Activated CD8-positive, alpha-beta memory T cell treated with anti-CD3 and anti-CD28 coated beads for 36 hours (primary cell): Measurements from ENCODE around the gene TSSC4. TPM values are rescaled to one million over a fixed set of nuclear protein-coding genes. Genes with fewer than 3 reads are reported as not detected.

ENCODE experiments used
- CTCF ChIA-PET: fragments of 350-600 bp; sonication (Branson Sonifier 250); formaldehyde crosslinking; loops from one replicate; lab custom pipeline; 2021; ENCODE audit warnings: antibody characterized with exemption; lab: Charles Lee
- POLR2A ChIA-PET: fragments of 350-600 bp; sonication (Branson Sonifier 250); formaldehyde crosslinking; loops from one replicate; lab custom pipeline; 2021; ENCODE audit warnings: antibody characterized with exemption; lab: Charles Lee
- total RNA-seq, 2 experiments: library from RNA; stranded (reverse); gene quantifications; one replicate each; pipeline ENCODE4 v1.2.3, GENCODE V29; 2021

TSSC4 gene
- total RNA-seq, 2 experiments from 2014 or later, result 61.5 to 68.0 TPM

DNA sequence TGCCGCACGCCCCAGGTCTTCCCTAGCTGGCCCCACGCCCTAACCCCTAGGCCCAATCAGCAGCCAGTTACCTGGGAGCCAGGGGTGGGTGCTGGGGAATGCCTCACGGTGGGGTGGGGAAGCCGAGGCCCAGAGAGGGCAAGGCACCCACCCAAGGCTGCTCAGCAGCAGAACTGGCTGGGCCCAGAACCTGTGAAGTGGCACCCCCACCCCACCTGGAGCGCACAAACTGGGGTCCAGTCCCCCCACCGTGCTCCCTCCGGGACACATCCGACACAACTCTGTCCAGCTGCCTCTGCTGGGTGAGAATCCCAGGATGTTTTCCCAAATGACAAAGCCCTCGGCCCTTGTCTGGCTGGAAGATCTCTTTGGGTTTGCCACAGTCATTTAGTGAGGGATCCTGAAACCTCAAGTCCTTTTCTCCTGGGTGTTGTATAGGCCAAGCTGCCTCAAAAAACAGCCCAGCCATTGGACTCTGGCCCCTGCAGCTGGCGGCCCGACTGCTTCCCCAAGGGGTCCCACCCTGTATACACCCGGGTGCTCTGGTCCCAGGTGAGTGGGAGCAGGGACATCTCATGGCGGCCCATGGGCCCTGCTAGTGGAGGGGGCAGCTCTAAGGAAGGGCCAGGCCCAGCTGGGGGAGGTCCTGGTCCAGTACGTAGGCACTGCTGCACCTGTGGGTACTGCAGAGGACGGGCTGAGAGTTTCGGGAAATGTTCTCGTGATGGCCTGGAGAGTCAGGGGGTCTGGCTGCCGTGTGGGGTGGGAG lies 20.9 kb downstream of the TSSC4 start:
- ChIA-PET CTCF (interaction anchor here (0.6 to 10.1 kb wide), 30 partner anchors 11 to 471 kb away, joined by 3 to 170 read pairs (median 4); partner anchors contain the start of genes C11orf21, CD81, KCNQ1 and TRPM5), POLR2A (interaction anchor here (0.5 to 1.9 kb wide), 2 partner anchors 116 to 152 kb away, joined by 3 to 9 read pairs; no protein-coding TSS in a partner anchor)

DNA sequence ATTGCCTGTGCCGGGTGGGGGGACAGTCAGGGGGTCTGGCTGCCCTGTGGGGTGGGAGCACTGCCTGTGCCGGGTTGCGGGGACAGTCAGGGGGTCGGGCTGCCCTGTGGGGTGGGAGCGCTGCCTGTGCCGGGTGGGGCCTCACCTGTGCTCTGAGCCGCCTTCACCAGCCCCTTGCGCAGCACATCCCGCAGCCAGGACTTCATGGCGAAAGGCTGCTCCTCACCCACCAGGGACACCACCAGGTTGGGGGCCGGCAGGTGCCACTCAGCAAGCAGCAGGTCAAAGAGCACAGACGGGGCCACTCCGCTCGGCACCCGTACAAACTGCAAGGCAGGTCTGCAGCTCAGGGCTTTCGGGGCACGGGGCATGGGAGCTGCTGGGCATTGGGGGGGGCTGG lies 21.4 kb downstream of the TSSC4 start:
- POLR2A ChIA-PET, result interaction anchor here (1.9 kb wide), 1 partner anchor 117 kb away, joined by 9 read pairs; no protein-coding TSS in a partner anchor
- CTCF ChIA-PET, result interaction anchor here (0.6 to 10.1 kb wide), 6 partner anchors 15 to 236 kb away, joined by 3 to 170 read pairs (median 28); partner anchors contain the start of genes C11orf21 and TSPAN32

DNA sequence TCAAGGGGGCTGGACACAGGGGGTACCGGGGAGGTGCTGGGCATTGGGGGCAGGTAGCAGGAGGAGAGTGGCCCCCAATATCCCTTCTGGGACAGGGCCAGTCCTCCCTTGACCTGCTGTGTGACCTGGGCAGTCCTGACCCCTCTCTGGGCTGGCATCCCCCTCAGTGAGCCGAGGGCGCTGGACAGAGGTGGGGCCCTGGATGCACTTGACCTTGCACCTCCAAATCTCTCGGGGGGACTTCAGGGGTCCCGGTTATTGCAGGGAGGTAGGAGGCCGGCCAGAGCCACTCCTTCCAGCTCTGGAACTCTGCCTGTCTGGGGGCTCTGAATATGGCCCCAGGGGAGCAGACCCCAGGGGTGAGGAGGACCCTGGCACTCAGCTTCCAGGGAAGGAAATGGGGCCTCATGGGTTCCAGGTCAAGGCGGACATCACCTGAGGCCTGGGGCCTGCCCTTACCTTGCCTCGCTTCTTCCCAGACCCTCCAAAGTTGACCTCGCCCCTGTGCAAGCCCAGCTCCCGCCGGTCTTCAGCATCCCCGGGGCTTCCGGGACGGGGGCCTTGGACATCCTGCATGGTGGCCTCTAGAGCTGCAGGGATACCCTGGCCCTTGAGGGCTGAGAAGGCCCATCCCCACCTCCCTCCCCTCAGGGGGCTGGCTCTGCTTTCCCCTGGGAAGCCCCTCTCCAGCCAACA lies 22.1 kb downstream of the TSSC4 start:
- POLR2A ChIA-PET, result no interaction called here
- CTCF ChIA-PET, result interaction anchor here (0.6 to 10.1 kb wide), 4 partner anchors 107 to 228 kb away, joined by 3 to 170 read pairs (median 80); partner anchors contain the start of genes C11orf21 and TSPAN32

DNA sequence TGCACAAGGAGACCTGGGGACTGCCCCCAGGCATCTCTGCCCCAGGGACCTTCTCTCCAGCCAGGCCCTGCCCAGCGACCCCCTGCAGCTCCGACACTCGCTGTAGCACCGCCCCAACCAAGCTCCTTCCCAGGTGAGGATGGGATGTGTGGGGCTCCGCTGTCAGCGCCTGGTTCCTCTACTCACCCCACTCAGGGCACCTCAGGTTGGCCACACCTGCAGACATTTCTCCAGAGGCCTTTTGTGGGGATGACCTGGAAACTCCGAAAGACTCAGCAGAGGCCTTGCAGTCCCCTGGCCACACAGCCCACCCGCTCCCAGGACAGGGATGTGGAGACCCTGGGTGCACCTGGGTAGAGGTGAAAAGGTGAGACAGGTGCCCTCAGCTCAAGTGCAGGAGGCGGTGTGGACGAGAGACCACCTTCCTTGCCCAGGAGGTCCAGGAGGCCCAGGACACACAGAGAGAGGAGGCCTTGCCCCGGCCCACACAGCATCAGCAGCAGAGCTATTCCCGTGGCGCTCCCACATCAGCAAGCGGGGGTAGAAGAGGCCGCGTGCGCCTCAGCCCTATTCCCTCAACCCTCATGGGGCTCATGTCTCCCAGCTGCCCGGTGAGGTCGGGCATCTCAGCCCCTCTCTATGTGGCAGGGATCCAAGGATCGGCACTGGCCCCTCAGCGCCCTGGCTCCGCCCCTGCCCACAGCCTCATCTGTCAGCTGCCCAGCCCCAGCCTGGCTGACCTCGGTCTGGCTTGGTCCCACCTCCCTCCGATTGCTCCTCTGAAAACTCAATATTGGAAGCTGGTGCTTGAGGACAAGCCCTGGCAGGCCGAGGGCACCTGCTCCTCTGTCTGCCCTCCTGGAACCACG lies 22.8 kb downstream of the TSSC4 start:
- POLR2A ChIA-PET, result no interaction called here
- CTCF ChIA-PET, result interaction anchor here (4.3 to 10.1 kb wide), 3 partner anchors 110 to 229 kb away, joined by 33 to 170 read pairs (median 127); partner anchors contain the start of genes C11orf21 and TSPAN32

DNA sequence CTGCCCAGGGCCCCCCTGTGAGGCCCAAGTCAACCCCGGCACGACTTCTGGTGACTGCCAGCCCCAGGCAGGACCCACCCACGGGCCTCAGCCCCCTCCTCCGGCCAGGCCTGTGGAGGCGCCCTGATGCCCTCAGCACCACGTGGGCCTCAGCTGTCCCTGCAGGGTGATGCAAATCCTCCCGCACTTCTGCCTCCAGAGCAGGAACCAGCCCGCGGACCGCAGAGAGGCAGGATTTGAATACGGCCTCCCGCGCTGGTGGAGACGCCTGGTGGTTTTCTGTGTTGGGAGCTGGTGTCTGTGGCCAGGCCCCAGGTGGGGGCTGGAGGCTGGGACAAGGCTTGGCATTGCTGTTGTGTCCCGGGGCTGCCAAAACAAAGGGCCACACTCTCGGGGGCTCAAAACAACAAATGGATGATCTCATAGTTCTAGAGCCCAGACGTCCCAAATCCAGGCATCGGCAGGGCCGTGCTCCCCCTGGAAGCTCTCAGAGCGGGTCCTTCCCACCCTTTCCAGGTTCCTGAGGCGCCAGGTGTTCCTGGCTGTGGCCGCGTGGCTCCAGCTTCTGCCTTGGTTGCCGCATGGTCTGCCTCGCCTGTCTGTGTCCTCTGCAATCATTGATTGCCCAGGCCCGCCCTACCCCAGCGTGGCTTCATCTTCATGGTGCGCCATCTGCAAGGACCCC lies 24.4 kb downstream of the TSSC4 start:
- POLR2A ChIA-PET, result no interaction called here
- CTCF ChIA-PET, result interaction anchor here (0.9 to 10.1 kb wide), 4 partner anchors 24 to 125 kb away, joined by 3 to 127 read pairs (median 4); no protein-coding TSS in a partner anchor

DNA sequence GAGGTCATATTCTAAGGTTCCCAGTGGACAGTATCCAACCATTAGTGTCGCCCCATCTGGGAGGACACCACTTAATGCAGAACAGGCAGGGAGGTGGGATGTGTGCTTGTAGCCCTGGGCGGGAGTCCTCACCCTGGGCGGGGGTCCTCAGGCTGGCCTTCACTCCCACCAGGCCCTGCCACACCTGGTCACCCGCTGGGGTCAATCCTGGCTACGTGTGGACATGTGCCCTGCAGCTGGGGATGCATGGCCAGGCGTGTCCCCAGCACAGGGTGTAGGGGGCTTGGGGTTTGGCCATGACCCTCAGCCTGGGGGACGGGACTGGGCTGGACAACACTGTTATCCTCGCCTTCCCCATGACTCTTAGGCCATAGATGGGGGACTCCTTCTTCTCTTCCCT lies 25.0 kb downstream of the TSSC4 start:
- ChIA-PET CTCF (interaction anchor here (1.2 to 10.1 kb wide), 4 partner anchors 24 to 466 kb away, joined by 3 to 127 read pairs (median 3); no protein-coding TSS in a partner anchor), POLR2A (no interaction called here)

DNA sequence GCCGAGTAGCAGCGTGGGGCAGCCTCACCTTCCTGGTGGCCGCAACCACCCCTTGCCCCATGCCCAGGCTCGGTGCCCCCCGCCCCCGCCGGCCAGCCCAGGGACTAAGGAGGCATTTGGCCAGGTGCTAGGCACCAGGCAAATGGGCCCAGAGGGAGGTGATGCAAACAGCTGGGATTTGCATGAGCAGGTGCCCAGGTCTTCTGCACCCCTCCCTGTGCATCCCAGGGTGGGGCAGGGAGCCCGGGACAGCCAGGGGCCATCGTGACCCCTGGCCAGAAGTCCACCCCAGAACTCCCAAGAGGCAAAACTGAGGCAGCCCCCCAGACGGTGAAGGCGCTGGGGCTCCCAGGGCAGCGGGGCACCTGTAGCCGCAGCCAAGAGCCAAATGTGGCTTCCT lies 25.7 kb downstream of the TSSC4 start:
- POLR2A ChIA-PET, result no interaction called here
- CTCF ChIA-PET, result interaction anchor here (1.2 to 10.1 kb wide), 5 partner anchors 25 to 466 kb away, joined by 3 to 127 read pairs (median 3); no protein-coding TSS in a partner anchor

DNA sequence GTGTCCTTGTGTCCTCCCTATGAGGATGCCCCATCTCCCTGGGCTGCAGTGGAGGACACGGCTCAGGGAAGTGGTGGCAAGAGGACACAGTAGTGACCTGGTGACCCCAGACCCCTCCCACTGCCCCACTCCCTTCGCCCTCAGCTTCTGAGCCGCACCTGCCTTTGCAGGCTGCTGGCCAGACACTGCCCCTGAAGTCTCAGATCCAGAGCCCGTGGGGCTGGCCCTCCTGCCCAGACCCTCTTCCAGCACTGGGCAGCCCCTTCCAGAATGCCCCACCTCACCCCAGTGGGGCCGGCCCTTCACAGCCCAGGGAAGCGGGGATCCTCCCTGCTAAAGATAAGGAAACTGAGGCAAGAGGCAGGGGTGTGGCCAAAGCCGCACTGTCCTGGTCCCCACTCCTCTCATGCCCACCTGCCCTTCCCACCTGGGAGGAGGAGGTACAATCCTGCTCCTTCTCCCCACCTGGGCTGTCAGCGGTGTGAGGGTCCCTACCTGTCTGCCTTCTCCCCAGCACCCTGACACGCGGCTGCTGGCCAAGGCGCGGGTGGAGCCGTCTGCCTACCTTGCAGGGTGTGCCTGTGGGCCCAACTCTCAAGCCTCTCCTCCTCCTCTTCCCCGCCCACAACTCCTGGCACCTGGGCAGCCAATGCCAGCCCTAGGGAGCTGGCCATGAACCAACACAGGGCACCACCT lies 26.4 kb downstream of the TSSC4 start:
- ChIA-PET POLR2A (no interaction called here), CTCF (interaction anchor here (0.7 to 10.1 kb wide), 7 partner anchors 78 to 465 kb away, joined by 3 to 127 read pairs (median 3); no protein-coding TSS in a partner anchor)

DNA sequence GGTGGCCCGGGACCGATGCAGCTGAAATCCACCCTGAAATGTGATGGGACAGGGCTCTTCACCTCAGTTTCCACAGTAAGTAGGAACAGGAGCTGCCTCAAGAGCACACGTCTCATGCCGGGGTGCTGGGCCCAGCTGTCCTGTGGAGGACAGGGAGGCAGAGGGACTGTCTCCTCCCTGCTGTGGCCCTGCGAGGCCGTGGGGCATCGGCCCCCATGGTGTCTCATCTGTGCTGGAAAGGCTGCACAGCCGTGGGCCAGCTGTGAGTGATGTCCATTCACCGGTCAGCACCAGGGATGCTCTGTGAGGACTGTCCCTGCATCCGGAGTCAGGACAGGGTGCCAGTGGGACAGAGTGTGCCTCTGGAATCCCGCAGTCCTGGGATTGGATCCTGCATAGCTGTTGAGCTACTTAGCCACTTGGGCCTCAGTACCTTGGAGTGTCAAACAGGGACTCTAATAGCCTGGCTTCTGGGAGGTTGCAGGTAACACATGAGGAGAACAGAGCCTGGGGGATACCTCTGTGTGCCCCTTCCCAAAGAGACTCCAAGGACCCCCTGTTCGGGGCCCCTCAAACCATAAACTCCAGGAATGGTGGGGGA lies 27.3 kb downstream of the TSSC4 start:
- ChIA-PET POLR2A (no interaction called here), CTCF (interaction anchor here (0.6 to 10.1 kb wide), 7 partner anchors 32 to 464 kb away, joined by 3 to 127 read pairs (median 3); no protein-coding TSS in a partner anchor)

DNA sequence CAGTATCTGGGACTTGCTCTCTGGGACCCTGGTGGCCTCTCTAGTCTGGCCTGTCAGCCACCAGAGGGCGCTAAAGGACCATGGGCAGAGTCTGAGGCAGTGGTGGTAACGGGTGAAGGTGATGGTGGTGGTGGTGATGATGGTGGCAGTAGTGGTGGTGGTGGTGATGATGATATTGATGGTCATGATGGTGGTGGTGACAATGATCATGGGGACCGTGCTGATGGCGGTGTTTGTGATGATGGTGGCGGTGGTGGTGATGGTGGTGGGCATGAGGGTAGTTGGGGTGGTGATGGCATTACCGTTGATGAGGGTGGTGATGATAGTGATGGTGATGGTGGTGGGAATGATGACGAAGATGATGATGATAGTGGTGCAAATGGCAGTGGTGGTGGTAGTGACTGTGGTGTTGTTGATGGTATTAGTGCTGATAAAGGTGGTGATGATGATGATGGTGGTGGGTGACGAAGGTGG lies 27.8 kb downstream of the TSSC4 start:
- POLR2A ChIA-PET, result no interaction called here
- CTCF ChIA-PET, result interaction anchor here (1.2 to 10.1 kb wide), 2 partner anchors 105 to 124 kb away, joined by 3 to 127 read pairs; no protein-coding TSS in a partner anchor

DNA sequence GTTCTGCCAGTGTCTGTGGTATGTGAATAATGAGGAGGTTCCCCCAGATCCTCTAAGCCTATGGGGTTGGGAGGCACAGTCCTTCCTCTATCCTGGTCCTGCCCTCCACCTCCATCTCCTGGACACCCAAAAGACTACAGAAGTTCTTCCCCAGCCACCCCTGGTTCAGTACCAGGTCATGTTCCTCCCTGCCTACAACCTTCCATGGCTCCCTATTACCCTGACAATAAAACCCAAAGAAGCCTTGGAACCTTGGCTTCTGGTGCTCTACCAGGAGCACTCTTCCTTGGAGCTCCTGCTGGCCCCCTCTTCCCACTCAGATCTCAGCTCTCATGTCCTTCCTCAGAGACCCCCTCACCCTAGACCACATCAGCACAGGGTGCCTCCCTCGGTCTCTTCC lies 30.8 kb downstream of the TSSC4 start:
- CTCF ChIA-PET, result interaction anchor here (1.3 to 1.7 kb wide), 2 partner anchors 11 to 101 kb away, joined by 4 to 6 read pairs; no protein-coding TSS in a partner anchor

DNA sequence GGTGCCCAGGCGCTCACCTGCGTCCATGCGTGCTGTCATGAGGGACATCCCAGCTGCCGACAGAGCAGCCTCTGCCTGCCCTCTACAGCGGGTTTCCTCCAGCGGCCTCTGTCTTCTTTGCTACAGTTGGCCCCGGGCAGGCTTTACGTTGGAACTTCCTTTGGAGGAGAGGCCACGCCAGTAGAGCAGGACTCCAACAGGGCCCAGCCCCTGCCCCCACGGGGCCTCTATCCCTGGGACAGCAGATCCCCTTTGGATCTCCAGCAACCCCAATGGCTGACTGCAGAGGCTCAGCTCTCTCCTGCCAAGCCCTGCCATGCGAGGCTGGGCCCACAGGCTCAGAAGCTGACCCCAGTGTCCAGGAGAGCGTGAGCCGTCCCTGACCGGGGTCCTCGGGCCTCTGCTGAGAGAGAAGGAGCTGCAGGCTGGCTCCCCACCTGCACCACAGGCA lies 31.6 kb downstream of the TSSC4 start:
- ChIA-PET CTCF (interaction anchor here (1.3 to 1.7 kb wide), 2 partner anchors 11 to 100 kb away, joined by 4 to 6 read pairs; no protein-coding TSS in a partner anchor), POLR2A (interaction anchor here (0.5 kb wide), 1 partner anchor 469 kb away, joined by 3 read pairs; no protein-coding TSS in a partner anchor)

More for the DNA sequence above, 30.8 kb downstream of the TSSC4 start:
- POLR2A ChIA-PET, result no interaction called here

DNA sequence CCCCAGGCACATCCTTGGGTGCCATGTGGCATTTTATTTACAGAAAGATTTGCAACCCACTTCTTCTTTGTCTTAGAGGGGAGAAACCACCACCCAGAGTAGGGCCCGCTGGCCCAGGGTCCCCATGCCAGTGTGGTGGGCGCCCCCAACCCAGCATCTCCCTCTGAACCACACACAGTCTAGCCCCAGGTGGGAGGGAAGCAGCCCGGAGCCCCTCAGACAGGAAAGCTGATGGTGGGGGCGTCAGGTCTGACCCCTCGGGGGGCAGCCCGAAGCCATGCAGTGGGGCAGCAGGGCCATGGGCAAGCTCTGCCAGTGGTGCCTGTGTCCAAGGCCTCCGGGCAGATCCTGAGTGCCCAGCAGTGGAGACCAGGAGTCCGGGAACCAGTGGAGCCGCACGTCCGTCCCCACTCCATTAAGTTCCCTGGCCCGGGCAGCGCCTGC lies 32.1 kb downstream of the TSSC4 start:
- CTCF ChIA-PET, result interaction anchor here (1.2 to 1.7 kb wide), 3 partner anchors 12 to 100 kb away, joined by 3 to 6 read pairs (median 4); no protein-coding TSS in a partner anchor
- POLR2A ChIA-PET, result interaction anchor here (0.5 kb wide), 1 partner anchor 469 kb away, joined by 3 read pairs; no protein-coding TSS in a partner anchor

DNA sequence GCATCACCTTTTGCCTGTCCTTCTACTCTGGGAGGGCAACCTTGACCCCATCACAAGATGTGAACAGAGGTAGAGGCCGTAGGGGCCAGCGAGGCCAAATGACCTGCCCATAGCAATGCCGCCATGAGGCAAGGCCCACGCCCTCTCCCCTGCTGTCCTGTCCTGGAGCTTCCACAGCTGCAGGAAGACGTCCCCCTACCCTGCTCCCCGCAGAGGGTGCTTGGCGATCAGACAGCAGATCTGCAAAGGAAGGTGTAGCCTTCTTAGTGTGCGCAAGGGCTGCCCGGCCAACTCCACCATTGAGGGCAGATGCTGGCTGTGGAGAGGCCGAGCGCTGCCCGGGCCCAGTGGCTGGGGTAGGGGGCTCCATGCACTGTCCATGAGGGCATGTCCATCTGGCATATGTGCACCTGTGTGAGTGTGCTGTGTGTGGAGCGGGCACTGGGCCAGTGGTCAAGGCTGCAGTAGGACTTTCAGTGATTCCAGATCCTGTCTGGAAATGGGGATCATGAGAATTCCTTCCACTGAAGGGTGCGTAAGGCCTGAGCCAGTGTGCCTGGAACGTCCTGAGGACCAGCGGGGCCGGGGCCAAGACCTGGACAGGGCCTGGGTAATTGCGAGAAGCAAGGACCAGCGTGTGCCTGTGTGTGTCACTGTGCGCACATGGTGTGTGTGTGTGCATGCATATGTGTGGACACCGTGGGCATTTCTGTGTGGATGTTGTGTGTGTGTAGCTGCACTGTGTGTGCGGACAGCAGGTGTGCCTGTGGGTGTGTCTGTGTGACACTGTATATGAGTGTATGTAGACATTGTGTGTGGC lies 32.8 kb downstream of the TSSC4 start:
- POLR2A ChIA-PET, result no interaction called here
- CTCF ChIA-PET, result interaction anchor here (1.2 to 1.7 kb wide), 2 partner anchors 97 to 99 kb away, joined by 3 to 6 read pairs; no protein-coding TSS in a partner anchor

DNA sequence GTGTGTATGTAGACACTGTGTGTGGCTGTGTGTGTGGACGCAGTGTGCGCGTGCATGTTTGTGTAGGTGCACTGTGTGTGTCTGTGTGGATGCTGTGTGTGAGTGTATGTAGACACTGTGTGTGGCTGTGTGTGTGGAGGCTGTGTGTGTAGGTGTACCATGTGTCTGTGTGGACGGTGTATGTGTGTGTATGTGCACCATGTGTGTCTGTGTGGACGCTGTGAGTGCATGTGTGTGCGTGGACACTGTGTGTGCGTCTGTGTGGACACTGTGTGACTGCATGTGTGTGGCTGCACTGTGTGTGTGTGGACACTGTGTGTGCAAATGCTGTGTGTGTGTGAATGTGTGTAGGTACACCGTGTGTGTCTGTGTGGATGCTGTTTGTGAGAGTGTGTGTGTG lies 33.5 kb downstream of the TSSC4 start:
- ChIA-PET CTCF (no interaction called here), POLR2A (no interaction called here)
